ENCODE data around the gene CEP112.

The CEP112 gene

DNA sequence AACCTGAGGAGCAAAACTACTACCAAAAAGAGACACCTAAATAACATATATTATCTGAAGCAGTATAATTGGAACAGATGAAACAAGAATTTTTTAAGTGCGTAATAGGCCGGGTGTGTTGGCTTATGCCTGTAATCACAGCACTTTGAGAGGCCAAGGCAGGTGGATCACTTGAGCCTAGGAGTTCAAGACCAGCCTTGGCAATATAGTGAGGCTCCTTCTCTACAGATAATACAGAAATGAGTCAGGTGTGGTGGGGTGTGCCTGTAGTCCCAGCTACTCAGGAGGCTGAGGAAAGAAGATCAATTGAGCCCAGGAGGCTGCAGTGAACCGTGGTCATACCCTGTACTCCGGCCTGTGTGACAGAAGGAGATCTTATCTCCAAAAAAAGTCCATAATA lies 336.3 kb downstream of the CEP112 start:
- H3K4me2 ChIP-seq (ENCODE audit: low read depth, low read length, poor library complexity, severe bottlenecking) = no peak overlapping the region
- H3F3A ChIP-seq (ENCODE audit: insufficient read depth) = no peaks in the 10 kb centered on the region
- no peaks in the 10 kb centered on the region for H3K9me2 ChIP-seq (replicated peaks; ENCODE audit: insufficient read depth, low read length)
- H3K9me3 ChIP-seq (ENCODE audit: insufficient read depth, low read length) = no peaks in the 10 kb centered on the region
- TF ChIP-seq EZH2phosphoT487 (conservative IDR thresholded peaks at IDR 0.05; ENCODE audit: low read length) = no peak
- TF ChIP-seq, protein P1, sequence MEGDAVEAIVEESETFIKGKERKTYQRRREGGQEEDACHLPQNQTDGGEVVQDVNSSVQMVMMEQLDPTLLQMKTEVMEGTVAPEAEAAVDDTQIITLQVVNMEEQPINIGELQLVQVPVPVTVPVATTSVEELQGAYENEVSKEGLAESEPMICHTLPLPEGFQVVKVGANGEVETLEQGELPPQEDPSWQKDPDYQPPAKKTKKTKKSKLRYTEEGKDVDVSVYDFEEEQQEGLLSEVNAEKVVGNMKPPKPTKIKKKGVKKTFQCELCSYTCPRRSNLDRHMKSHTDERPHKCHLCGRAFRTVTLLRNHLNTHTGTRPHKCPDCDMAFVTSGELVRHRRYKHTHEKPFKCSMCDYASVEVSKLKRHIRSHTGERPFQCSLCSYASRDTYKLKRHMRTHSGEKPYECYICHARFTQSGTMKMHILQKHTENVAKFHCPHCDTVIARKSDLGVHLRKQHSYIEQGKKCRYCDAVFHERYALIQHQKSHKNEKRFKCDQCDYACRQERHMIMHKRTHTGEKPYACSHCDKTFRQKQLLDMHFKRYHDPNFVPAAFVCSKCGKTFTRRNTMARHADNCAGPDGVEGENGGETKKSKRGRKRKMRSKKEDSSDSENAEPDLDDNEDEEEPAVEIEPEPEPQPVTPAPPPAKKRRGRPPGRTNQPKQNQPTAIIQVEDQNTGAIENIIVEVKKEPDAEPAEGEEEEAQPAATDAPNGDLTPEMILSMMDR (IDR thresholded peaks at IDR 0.05; ENCODE audit: insufficient read depth, low read length, poor library complexity, severe bottlenecking) = no peak
- H3K27me3 ChIP-seq (ENCODE audit: low read length) = no peaks in the 10 kb centered on the region
- no peak overlapping the region for H3K27ac ChIP-seq (ENCODE audit: low read depth, low read length)
- no peaks in the 10 kb centered on the region for H4K20me1 ChIP-seq (ENCODE audit: low read depth, low read length)
- H3K4me3 ChIP-seq (ENCODE audit: insufficient read depth, low read length, poor library complexity, severe bottlenecking) = no peak overlapping the region
- no peak overlapping the region for H3K9ac ChIP-seq (ENCODE audit: low read length)
- no peaks in the 10 kb centered on the region for H3K36me3 ChIP-seq (ENCODE audit: low read length)
- H3K79me2 ChIP-seq (ENCODE audit: insufficient read depth, low read length) = no peaks in the 10 kb centered on the region
- no peak overlapping the region for H2AFZ ChIP-seq (ENCODE audit: low read depth, low read length, severe bottlenecking)

GRCh38 chr17:65855245-65855644 lies 336.7 kb downstream of the CEP112 start:
- no peaks in the 10 kb centered on the region for H3K9me2 ChIP-seq (replicated peaks; ENCODE audit: insufficient read depth, low read length)
- no peak overlapping the region for H3K27ac ChIP-seq (ENCODE audit: low read depth, low read length)
- H3K4me3 ChIP-seq (ENCODE audit: insufficient read depth, low read length, poor library complexity, severe bottlenecking) = no peak overlapping the region
- no peak overlapping the region for H3K9ac ChIP-seq (ENCODE audit: low read length)
- no peaks in the 10 kb centered on the region for H3F3A ChIP-seq (ENCODE audit: insufficient read depth)
- H3K36me3 ChIP-seq (ENCODE audit: low read length) = no peaks in the 10 kb centered on the region
- H3K9me3 ChIP-seq (ENCODE audit: insufficient read depth, low read length) = no peaks in the 10 kb centered on the region
- H4K20me1 ChIP-seq (ENCODE audit: low read depth, low read length) = no peaks in the 10 kb centered on the region
- no peaks in the 10 kb centered on the region for H3K79me2 ChIP-seq (ENCODE audit: insufficient read depth, low read length)
- no peak overlapping the region for H3K4me2 ChIP-seq (ENCODE audit: low read depth, low read length, poor library complexity, severe bottlenecking)
- no peak for TF ChIP-seq EZH2phosphoT487 (conservative IDR thresholded peaks at IDR 0.05; ENCODE audit: low read length)
- TF ChIP-seq, protein P1 (IDR thresholded peaks at IDR 0.05; ENCODE audit: insufficient read depth, low read length, poor library complexity, severe bottlenecking) = no peak
- no peaks in the 10 kb centered on the region for H3K27me3 ChIP-seq (ENCODE audit: low read length)
- no peak overlapping the region for H2AFZ ChIP-seq (ENCODE audit: low read depth, low read length, severe bottlenecking)

DNA sequence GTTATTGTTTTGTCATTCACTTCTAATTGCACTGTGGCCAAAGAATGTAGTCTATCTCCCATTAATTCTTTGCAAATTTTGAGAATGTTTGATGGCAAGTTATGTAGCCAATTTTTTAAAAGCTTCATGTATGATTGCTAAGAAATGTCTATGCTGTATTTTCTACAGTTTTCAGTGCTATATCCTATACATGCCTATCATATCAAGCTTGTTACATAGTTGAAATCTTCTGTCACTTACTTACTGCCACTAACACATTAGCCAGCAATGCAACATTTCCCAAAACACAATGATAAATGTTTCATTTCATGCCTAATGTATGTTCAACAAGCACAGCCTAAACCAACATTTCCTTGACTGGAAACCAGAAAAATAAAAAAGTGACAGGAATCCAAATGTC lies 338.1 kb downstream of the CEP112 start:
- H4K20me1 ChIP-seq (ENCODE audit: low read depth, low read length) = no peaks in the 10 kb centered on the region
- no peak overlapping the region for H3K9ac ChIP-seq (ENCODE audit: low read length)
- no peaks in the 10 kb centered on the region for H3F3A ChIP-seq (ENCODE audit: insufficient read depth)
- no peak overlapping the region for H3K27ac ChIP-seq (ENCODE audit: low read depth, low read length)
- H2AFZ ChIP-seq (ENCODE audit: low read depth, low read length, severe bottlenecking) = no peak overlapping the region
- no peaks in the 10 kb centered on the region for H3K9me3 ChIP-seq (ENCODE audit: insufficient read depth, low read length)
- no peaks in the 10 kb centered on the region for H3K79me2 ChIP-seq (ENCODE audit: insufficient read depth, low read length)
- no peak overlapping the region for H3K4me2 ChIP-seq (ENCODE audit: low read depth, low read length, poor library complexity, severe bottlenecking)
- H3K36me3 ChIP-seq (ENCODE audit: low read length) = no peaks in the 10 kb centered on the region
- no peaks in the 10 kb centered on the region for H3K27me3 ChIP-seq (ENCODE audit: low read length)
- no peak for TF ChIP-seq EZH2phosphoT487 (conservative IDR thresholded peaks at IDR 0.05; ENCODE audit: low read length)
- TF ChIP-seq, protein P1 (IDR thresholded peaks at IDR 0.05; ENCODE audit: insufficient read depth, low read length, poor library complexity, severe bottlenecking) = no peak
- no peaks in the 10 kb centered on the region for H3K9me2 ChIP-seq (replicated peaks; ENCODE audit: insufficient read depth, low read length)
- no peak overlapping the region for H3K4me3 ChIP-seq (ENCODE audit: insufficient read depth, low read length, poor library complexity, severe bottlenecking)

Measured in SU-DHL-6 (cell line).